ENCODE measurements around the gene CD99L2. TPM values are rescaled to one million over a fixed set of nuclear protein-coding genes. Genes with fewer than 3 reads are reported as not detected.

Gene CD99L2
- total RNA-seq, 2 donors from 2014 or later, result 32.6 to 53.3 TPM

DNA sequence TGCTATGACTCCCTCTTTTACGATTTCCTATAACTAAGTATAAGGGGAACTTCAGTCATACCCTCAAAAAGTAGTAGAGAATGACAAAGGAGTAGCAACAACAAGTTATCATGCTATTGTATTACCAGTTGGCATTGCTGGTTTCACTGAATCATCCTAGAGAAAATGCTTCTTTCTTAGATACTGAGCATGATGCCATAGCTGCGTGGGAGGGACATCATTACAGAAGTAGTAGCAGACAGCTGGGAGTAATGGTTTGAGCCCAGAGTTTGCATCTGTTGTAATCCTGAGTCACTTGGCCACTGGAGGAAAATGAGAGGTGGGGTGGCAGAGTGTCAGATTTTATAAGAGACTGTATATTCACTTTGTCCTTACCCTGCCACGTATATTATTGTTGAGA is 166.7 kb downstream of the CD99L2 start:
- Histone ChIP-seq H3K4me3 (no peak overlapping the region), H3K4me1 (replicated peaks) (no peaks in the 10 kb centered on the region), H3K36me3 (no peaks in the 10 kb centered on the region), H3K27ac (no peak overlapping the region), H3K27me3 (replicated peaks; ENCODE audit: insufficient read depth) (no peaks in the 10 kb centered on the region), H3K9me3 (no peaks in the 10 kb centered on the region)
- TF ChIP-seq POLR2A (IDR thresholded peaks at IDR 0.05), result no peak
- TF ChIP-seq, protein P1, sequence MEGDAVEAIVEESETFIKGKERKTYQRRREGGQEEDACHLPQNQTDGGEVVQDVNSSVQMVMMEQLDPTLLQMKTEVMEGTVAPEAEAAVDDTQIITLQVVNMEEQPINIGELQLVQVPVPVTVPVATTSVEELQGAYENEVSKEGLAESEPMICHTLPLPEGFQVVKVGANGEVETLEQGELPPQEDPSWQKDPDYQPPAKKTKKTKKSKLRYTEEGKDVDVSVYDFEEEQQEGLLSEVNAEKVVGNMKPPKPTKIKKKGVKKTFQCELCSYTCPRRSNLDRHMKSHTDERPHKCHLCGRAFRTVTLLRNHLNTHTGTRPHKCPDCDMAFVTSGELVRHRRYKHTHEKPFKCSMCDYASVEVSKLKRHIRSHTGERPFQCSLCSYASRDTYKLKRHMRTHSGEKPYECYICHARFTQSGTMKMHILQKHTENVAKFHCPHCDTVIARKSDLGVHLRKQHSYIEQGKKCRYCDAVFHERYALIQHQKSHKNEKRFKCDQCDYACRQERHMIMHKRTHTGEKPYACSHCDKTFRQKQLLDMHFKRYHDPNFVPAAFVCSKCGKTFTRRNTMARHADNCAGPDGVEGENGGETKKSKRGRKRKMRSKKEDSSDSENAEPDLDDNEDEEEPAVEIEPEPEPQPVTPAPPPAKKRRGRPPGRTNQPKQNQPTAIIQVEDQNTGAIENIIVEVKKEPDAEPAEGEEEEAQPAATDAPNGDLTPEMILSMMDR (IDR thresholded peaks at IDR 0.05), result no peak
- TF ChIP-seq POLR2AphosphoS5 (IDR thresholded peaks at IDR 0.05), result no peak
- intact Hi-C loops (cut with DNase I), result no loop called here
- 78% methylated on average over 3 of the region's 3 CpGs for WGBS
- DNase-seq (ENCODE audit: low spot score), result no peak

DNA sequence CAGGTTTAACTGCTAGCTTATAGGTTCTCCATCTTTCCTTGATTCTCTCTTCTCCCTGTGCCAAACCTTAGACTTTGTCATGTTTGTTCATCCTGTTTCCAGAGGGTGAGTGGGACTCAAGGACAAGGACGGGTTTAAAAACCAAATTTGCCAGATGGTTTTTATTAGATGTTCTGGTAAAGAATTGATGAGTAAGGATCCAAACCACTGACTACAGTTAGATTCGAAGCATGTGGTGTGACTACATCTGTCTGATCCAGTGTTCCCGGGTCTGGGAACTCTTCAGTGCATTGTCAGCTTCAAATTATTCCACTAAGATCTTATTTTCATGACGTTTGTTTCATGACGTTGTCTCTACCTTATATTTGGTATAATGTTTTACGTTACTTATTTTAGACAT is 167.7 kb downstream of the CD99L2 start:
- WGBS, result 81% methylated on average over 6 of the region's 6 CpGs
- Histone ChIP-seq H3K4me3 (no peak overlapping the region), H3K36me3 (no peaks in the 10 kb centered on the region), H3K9me3 (no peaks in the 10 kb centered on the region), H3K27ac (no peak overlapping the region), H3K27me3 (replicated peaks; ENCODE audit: insufficient read depth) (no peaks in the 10 kb centered on the region), H3K4me1 (replicated peaks) (no peaks in the 10 kb centered on the region)
- TF ChIP-seq, protein P1 (IDR thresholded peaks at IDR 0.05), result no peak
- TF ChIP-seq POLR2A (IDR thresholded peaks at IDR 0.05) (no peak), POLR2AphosphoS5 (IDR thresholded peaks at IDR 0.05) (no peak)
- intact Hi-C loops (cut with DNase I), result no loop called here
- no peak for DNase-seq (ENCODE audit: low spot score)

DNA sequence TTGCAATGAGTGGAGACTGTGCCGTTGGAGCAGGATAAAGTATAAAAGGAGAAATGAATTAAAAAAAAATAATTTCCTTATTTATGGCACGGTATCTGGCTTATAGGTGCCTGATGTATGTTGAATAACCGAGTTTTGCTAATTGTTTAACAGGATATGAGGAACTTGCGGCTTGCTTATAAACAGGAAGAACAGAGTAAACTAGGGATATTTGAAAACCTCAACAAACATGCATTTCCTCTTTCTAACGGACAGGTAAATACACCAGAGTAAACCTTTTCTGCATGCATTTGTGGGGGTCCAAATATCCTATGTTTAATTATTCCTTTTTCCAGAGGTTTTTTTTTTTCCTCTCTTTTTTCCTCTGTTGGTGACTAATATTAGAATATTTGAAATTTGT is 168.5 kb downstream of the CD99L2 start:
- WGBS, result 87% methylated on average over 5 of the region's 5 CpGs
- DNase-seq (ENCODE audit: low spot score), result no peak
- H3K9me3 ChIP-seq, result no peaks in the 10 kb centered on the region
- intact Hi-C loops (cut with DNase I), result no loop called here
- H3K36me3 ChIP-seq, result no peaks in the 10 kb centered on the region
- no peak overlapping the region for H3K27ac ChIP-seq
- H3K27me3 ChIP-seq (replicated peaks; ENCODE audit: insufficient read depth), result no peaks in the 10 kb centered on the region
- no peaks in the 10 kb centered on the region for H3K4me1 ChIP-seq (replicated peaks)
- TF ChIP-seq POLR2A (IDR thresholded peaks at IDR 0.05), result no peak
- TF ChIP-seq, protein P1 (IDR thresholded peaks at IDR 0.05), result no peak
- H3K4me3 ChIP-seq, result no peak overlapping the region

GRCh38 chrX:150719621-150720020 is 178.8 kb downstream of the CD99L2 start:
- TF ChIP-seq, protein P1 (IDR thresholded peaks at IDR 0.05), result no peak
- no peak for TF ChIP-seq POLR2AphosphoS5 (IDR thresholded peaks at IDR 0.05)
- no peak for TF ChIP-seq POLR2A (IDR thresholded peaks at IDR 0.05)
- Histone ChIP-seq H3K27ac (no peak overlapping the region), H3K36me3 (no peaks in the 10 kb centered on the region), H3K4me1 (replicated peaks) (no peaks in the 10 kb centered on the region), H3K4me3 (no peak overlapping the region), H3K9me3 (no peaks in the 10 kb centered on the region), H3K27me3 (replicated peaks; ENCODE audit: insufficient read depth) (no peaks in the 10 kb centered on the region)
- no peak for DNase-seq (ENCODE audit: low spot score)
- WGBS, result 84% methylated on average over 4 of the region's 4 CpGs
- intact Hi-C loops (cut with DNase I), result no loop called here

Other genes starting within 250 kb of the CD99L2 start
- 10 to 100 TPM; 35.0 to 37.3 TPM for gene MTMR1, start 205.3 kb downstream of the CD99L2 start, total RNA-seq
- 10 to 100 TPM in 1 of 2 donors, 1 to 10 TPM in 1; 7.5 to 11.8 TPM for gene HMGB3, start 84.7 kb upstream of the CD99L2 start, total RNA-seq